ENCODE measurements around the gene ZNF575.

Gene ZNF575

GRCh38 chr19:43525836-43526771 lies 6.9 kb upstream of the ZNF575 start:
- Mint-ChIP-seq H3K9me3 (no peaks in the 10 kb centered on the region), H3K27ac (peak overlapping the region; percentile 87)

DNA sequence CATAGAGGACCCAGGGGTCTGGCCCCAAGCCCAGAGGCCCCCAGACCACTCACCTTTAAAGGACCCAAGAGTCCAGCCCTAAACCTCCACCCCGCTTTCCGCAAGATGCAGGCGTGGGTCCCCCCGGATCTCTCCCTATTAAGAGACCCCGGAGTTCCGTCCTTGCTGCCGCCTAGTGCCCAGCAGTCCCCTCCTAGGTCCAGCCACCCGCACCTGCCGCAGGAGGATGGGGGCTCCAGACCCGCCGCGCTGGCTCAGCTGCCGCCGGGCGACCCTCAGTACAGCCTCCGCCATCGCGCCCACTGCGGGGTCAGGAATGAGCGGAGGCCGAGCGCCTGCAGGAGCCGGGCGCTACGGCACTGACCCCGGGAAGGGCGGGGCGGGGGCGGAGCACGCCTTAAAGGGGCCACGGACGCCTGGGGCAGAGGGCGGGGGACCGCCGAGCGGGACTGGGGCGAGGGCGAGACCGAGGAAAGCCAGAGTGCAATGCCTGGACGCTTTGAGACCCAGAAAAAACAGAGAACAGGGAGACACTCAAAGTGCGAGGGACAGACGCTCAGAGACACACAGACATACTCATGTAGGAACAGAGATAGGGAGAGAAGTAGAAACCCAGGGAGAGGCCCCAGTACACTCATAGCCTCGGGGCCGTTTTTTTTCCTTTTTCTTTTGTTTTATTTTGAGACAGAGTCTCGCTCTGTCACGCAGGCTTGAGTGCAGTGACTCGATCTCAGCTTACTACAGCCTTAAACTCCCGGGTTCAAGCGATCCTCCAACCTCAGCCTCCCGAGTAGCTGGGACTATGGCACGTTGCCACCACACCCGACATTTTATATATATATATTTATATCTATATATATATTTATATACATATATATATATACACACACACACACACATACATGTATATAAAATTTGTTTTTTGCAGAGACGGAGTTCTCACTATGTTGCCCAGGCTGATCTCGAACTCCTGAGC lies 5.8 kb upstream of the ZNF575 start, which contains the start of gene ETHE1:
Gene ETHE1 (minus strand): TSS at position 318 of the 976 bp plus-strand sequence. CDS start 24 bp downstream, at position 294.
- Mint-ChIP-seq H3K4me1 (ENCODE audit: low read depth) (peaks cover 36% of the 10 kb centered on the region), H3K9me3 (no peaks in the 10 kb centered on the region), H3K36me3 (ENCODE audit: low read depth) (no peaks in the 10 kb centered on the region), H3K27me3 (no peaks in the 10 kb centered on the region), H3K27ac (peak within 1 kb of the TSS; percentile 87), H3K4me3 (peak within 1 kb of the TSS; percentile 80)

More at GRCh38 chr19:43525836-43526771, 6.9 kb upstream of the ZNF575 start:
- Mint-ChIP-seq H3K36me3 (ENCODE audit: low read depth) (no peaks in the 10 kb centered on the region), H3K4me3 (peak overlapping the region; percentile 80), H3K4me1 (ENCODE audit: low read depth) (peaks cover 33% of the 10 kb centered on the region), H3K27me3 (no peaks in the 10 kb centered on the region)

DNA sequence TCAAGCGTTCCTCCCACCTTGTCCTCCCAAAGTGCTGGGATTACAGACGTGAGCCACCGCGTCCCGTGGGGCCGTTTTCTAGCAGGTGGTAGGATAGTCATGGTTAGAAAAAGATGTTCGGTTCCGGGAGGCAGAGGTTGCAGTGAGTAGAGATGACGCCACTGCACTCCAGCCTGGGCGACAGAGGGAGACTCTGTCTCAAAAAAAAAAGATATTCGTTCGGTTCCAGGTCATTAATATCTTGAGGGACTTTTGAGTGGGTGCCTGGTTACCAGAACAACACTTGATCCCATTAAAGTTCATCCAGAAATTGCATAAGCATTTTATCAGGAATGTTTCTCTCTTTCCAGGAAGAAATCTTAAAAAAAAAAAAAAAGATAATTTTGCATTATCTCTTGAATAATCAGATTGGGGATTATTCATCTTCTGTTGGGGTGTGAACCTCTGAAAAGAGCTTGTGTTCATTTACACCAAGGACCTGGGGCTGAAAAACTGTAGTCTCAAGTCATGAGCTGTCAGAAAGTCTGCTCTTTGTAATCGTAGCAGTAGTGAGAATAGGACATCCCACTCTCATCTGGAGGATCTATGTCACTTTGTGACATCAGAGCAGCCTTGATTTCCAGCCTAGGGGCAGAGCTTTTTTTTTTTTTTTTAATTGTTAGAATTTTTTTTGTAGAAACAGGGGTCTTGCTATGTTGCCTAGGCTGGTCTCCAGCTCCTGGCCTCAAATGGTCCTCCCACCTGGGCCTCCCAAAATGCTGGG lies 4.9 kb upstream of the ZNF575 start:
- H3K27ac Mint-ChIP-seq, result no peak overlapping the region
- H3K9me3 Mint-ChIP-seq, result no peaks in the 10 kb centered on the region
- H3K4me3 Mint-ChIP-seq, result peak overlapping the region; percentile 7

DNA sequence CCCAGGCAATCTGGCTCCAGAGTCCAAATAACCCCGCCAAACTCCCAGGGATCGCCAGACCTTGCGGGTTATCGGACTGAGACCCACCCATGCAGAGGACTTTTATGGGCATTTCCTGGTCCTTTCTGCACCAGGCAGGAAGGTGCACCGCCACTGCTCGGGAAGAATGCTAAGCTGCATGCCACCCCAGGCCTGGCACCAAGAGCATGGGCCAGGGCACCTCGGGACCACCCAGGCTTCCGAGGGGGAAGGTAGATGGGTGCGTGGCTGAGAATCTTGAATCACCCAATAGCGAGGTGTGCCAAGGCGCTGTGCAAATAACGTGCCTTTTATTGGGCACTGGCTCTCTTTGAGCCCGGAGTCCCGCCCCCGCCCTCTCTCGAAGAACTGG lies 422 bp upstream of the ZNF575 start:
- H3K4me3 Mint-ChIP-seq, result peak overlapping the region; percentile 88
- peaks cover 5% of the 10 kb centered on the region for H3K36me3 Mint-ChIP-seq (ENCODE audit: low read depth)
- H3K4me1 Mint-ChIP-seq (ENCODE audit: low read depth), result peaks cover 32% of the 10 kb centered on the region
- peak overlapping the region; percentile 89 for H3K27ac Mint-ChIP-seq
- no peaks in the 10 kb centered on the region for H3K9me3 Mint-ChIP-seq
- no peaks in the 10 kb centered on the region for H3K27me3 Mint-ChIP-seq

More for the DNA sequence above, 4.9 kb upstream of the ZNF575 start:
- Mint-ChIP-seq H3K27me3 (no peaks in the 10 kb centered on the region), H3K4me1 (ENCODE audit: low read depth) (peaks cover 45% of the 10 kb centered on the region), H3K36me3 (ENCODE audit: low read depth) (no peaks in the 10 kb centered on the region)

- Mint-ChIP-seq H3K36me3 (ENCODE audit: low read depth) (peaks cover 15% of the 10 kb centered on the region), H3K27me3 (no peaks in the 10 kb centered on the region), H3K4me1 (ENCODE audit: low read depth) (peaks cover 23% of the 10 kb centered on the region), H3K27ac (peak overlapping the region; percentile 92), H3K9me3 (no peaks in the 10 kb centered on the region), H3K4me3 (peak overlapping the region; percentile 88)
Measured at GRCh38 chr19:43533546-43534304, 737 bp downstream of the ZNF575 start.

GRCh38 chr19:43534305-43534815 lies 1.4 kb downstream of the ZNF575 start:
- H3K4me3 Mint-ChIP-seq, result peak overlapping the region; percentile 88

DNA sequence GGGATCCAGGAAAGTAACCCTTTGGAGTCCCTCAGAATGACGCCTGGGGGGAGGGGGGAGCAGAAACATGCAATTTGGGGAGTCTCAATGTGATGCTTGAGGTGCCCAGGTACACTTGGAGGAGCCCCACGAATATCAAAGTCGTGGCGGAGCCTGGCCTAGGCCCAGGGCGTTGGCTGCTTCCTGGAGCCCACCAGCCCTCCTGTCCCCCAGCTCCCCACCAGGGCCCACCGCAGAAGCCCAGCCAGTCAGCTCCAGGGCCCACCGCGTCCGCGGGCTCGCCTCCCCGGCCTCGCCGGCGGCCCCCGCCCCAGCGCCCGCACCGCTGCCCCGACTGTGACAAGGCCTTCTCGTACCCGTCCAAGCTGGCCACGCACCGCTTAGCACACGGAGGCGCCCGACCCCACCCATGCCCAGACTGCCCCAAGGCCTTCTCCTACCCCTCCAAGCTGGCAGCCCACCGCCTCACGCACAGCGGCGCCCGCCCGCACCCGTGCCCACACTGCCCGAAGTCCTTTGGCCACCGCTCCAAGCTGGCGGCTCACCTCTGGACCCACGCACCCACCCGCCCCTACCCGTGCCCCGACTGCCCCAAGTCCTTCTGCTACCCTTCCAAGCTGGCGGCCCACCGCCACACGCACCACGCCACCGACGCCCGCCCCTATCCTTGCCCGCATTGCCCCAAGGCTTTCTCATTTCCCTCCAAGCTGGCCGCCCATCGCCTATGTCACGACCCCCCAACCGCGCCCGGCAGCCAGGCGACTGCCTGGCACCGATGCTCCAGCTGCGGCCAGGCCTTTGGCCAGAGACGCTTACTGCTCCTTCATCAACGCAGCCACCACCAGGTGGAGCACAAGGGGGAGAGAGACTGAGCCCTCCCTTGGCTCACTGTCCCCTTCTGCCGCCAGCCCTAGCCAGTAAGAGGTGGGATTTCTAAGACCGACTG lies 2.1 kb downstream of the ZNF575 start:
- H3K36me3 Mint-ChIP-seq (ENCODE audit: low read depth), result peaks cover 27% of the 10 kb centered on the region
- H3K4me3 Mint-ChIP-seq, result no peak overlapping the region
- peaks cover 5% of the 10 kb centered on the region for H3K9me3 Mint-ChIP-seq
- H3K27ac Mint-ChIP-seq, result no peak overlapping the region
- no peaks in the 10 kb centered on the region for H3K27me3 Mint-ChIP-seq
- peaks cover 23% of the 10 kb centered on the region for H3K4me1 Mint-ChIP-seq (ENCODE audit: low read depth)

More at GRCh38 chr19:43534305-43534815, 1.4 kb downstream of the ZNF575 start:
- H3K4me1 Mint-ChIP-seq (ENCODE audit: low read depth), result peaks cover 23% of the 10 kb centered on the region
- peaks cover 21% of the 10 kb centered on the region for H3K36me3 Mint-ChIP-seq (ENCODE audit: low read depth)
- H3K27ac Mint-ChIP-seq, result peak overlapping the region; percentile 92
- H3K9me3 Mint-ChIP-seq, result peaks cover 4% of the 10 kb centered on the region
- H3K27me3 Mint-ChIP-seq, result no peaks in the 10 kb centered on the region

DNA sequence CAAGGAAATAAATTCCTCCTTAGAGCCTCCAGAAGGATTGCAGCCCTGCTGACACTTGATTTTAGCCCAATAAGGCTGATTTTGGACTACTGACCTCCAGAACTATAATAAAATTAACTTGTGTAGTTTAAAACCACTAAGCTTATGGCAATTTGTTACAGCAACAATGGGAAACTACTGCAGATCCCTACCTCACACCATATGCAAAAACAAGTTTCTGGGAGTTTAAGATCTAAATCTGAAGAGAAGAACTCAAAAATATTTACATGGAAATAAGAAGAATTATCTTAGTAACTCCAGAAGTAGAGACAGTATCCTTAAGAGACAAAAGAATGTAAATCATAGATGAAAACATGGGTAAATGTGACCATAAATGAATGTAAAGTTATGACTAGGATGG lies 5.9 kb downstream of the ZNF575 start:
- Mint-ChIP-seq H3K36me3 (ENCODE audit: low read depth) (peaks cover 46% of the 10 kb centered on the region), H3K9me3 (peaks cover 5% of the 10 kb centered on the region), H3K27ac (no peak overlapping the region), H3K4me3 (no peak overlapping the region), H3K4me1 (ENCODE audit: low read depth) (peaks cover 6% of the 10 kb centered on the region), H3K27me3 (no peaks in the 10 kb centered on the region)

DNA sequence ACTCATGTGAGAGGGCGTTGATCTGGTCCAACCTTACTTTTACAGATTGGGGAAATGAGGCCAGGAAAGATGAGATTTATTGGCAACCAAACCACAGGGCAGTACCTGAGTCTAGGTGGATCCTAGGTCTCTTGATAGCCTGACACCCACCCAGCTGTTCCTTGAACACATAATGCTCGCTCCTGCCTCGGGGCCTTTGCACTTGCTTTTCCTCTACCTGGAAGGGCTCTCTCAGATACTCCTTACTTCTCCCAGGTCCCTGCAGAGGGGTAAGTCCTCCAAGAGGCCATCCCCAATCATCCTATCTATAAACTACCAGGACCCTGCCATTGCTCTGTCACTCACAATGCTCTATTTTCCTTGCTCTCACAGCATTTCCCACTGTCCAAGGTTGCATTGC lies 7.4 kb downstream of the ZNF575 start:
- H3K27ac Mint-ChIP-seq, result no peak overlapping the region
- peaks cover 5% of the 10 kb centered on the region for H3K9me3 Mint-ChIP-seq
- peaks cover 47% of the 10 kb centered on the region for H3K36me3 Mint-ChIP-seq (ENCODE audit: low read depth)
- no peak overlapping the region for H3K4me3 Mint-ChIP-seq
- H3K27me3 Mint-ChIP-seq, result no peaks in the 10 kb centered on the region
- H3K4me1 Mint-ChIP-seq (ENCODE audit: low read depth), result peaks cover 1% of the 10 kb centered on the region

- Mint-ChIP-seq H3K9me3 (peaks cover 5% of the 10 kb centered on the region), H3K36me3 (ENCODE audit: low read depth) (peaks cover 46% of the 10 kb centered on the region), H3K27ac (no peak overlapping the region), H3K4me3 (no peak overlapping the region), H3K27me3 (no peaks in the 10 kb centered on the region), H3K4me1 (ENCODE audit: low read depth) (no peaks in the 10 kb centered on the region)
Measured at GRCh38 chr19:43541920-43542650, 9.1 kb downstream of the ZNF575 start.

- H3K27ac Mint-ChIP-seq, result no peak overlapping the region
- H3K36me3 Mint-ChIP-seq (ENCODE audit: low read depth), result peaks cover 35% of the 10 kb centered on the region
- H3K4me3 Mint-ChIP-seq, result no peak overlapping the region
- H3K9me3 Mint-ChIP-seq, result peaks cover 4% of the 10 kb centered on the region
- no peaks in the 10 kb centered on the region for H3K27me3 Mint-ChIP-seq
- no peaks in the 10 kb centered on the region for H3K4me1 Mint-ChIP-seq (ENCODE audit: low read depth)
Measured at GRCh38 chr19:43544077-43544476, 11.1 kb downstream of the ZNF575 start.

- H3K27me3 Mint-ChIP-seq, result no peaks in the 10 kb centered on the region
- H3K4me1 Mint-ChIP-seq (ENCODE audit: low read depth), result no peaks in the 10 kb centered on the region
- no peak overlapping the region for H3K4me3 Mint-ChIP-seq
- no peak overlapping the region for H3K27ac Mint-ChIP-seq
- H3K9me3 Mint-ChIP-seq, result no peaks in the 10 kb centered on the region
- peaks cover 29% of the 10 kb centered on the region for H3K36me3 Mint-ChIP-seq (ENCODE audit: low read depth)
Measured at GRCh38 chr19:43545276-43545675, 12.3 kb downstream of the ZNF575 start.

All from stimulated activated naive CD8-positive, alpha-beta T cell treated with anti-CD3 and anti-CD28 coated beads, Interleukin-15, Interleukin-2, amounts not matched to agents 100 ng/mL and 50 ng/mL, for 24 hours (primary cell).